H1 (cell line): ENCODE measurements around the gene CX3CL1. TPM values are rescaled to one million over a fixed set of nuclear protein-coding genes. Genes with fewer than 3 reads are reported as not detected.

Experiments used
- CTCF ChIA-PET: fragments of 300-600 bp; sonication (Branson Sonifier 250); formaldehyde crosslinking; loops from one replicate; lab custom pipeline; 2021; ENCODE audit not compliant: partially characterized antibody; lab: Charles Lee
- POLR2A ChIA-PET: fragments of 300-600 bp; sonication (Branson Sonifier 250); formaldehyde crosslinking; loops from one replicate; lab custom pipeline; 2021; ENCODE audit warnings: inconsistent platforms; ENCODE audit not compliant: partially characterized antibody; lab: Charles Lee
- DNase-seq, 2 experiments: peaks; one replicate each; pipeline versions ENCODE4 v3.0.0 to v3.0.0-alpha.2; 2010 to 2022; ENCODE audit warnings: low spot score in 2 of 2, low read depth in 1 of 2, mixed read lengths in 1 of 2
- FAIRE-seq: peaks from 2 replicates; lab custom pipeline; 2011; peaks lifted over from hg19 to GRCh38; lab: Jason Lieb, UNC
- H2AFZ ChIP-seq: 2 replicates; pipeline ENCODE4 v1.8.1; 2012; ENCODE audit warnings: low read length, inconsistent platforms
- H2AK5ac ChIP-seq: 2 replicates; pipeline ENCODE4 v1.6.1; 2013; ENCODE audit warnings: low read depth, low read length
- H2BK120ac ChIP-seq: replicated peaks from 2 replicates; pipeline ENCODE3; 2013; ENCODE audit warnings: low read depth, low read length, inconsistent platforms
- H2BK12ac ChIP-seq: 2 replicates; pipeline ENCODE4 v1.6.1; 2013; ENCODE audit warnings: low read depth, low read length
- H2BK15ac ChIP-seq: 2 replicates; pipeline ENCODE4 v1.6.1; 2013; ENCODE audit warnings: low read length
- H2BK20ac ChIP-seq: 2 replicates; pipeline ENCODE4 v1.6.1; 2013; ENCODE audit warnings: low read length
- H2BK5ac ChIP-seq: 2 replicates; pipeline ENCODE4 v1.6.1; 2013; ENCODE audit warnings: low read depth, low read length
- H3K14ac ChIP-seq: 2 replicates; pipeline ENCODE4 v1.6.1; 2013; ENCODE audit warnings: inconsistent platforms; ENCODE audit not compliant: insufficient read length
- H3K18ac ChIP-seq: 2 replicates; pipeline ENCODE4 v1.6.1; 2013; ENCODE audit warnings: low read length; ENCODE audit errors: extremely low read depth
- H3K23ac ChIP-seq: 2 replicates; pipeline ENCODE4 v1.6.1; 2013; ENCODE audit warnings: inconsistent platforms; ENCODE audit not compliant: insufficient read length
- H3K23me2 ChIP-seq: 2 replicates; pipeline ENCODE4 v1.6.1; 2013; ENCODE audit warnings: low read depth, low read length
- H3K27ac ChIP-seq: 2 replicates; pipeline ENCODE4 v1.6.1; 2011; ENCODE audit warnings: low read depth, low read length, inconsistent platforms
- H3K27me3 ChIP-seq, 4 experiments: replicated peaks in 1 of 4; 1 replicate in 1 of 4; 2 replicates in 3 of 4; pipeline versions ENCODE4 v1.6.1 to v1.8.1; 2011 to 2013; ENCODE audit warnings: low read length in 3 of 4, mild to moderate bottlenecking in 3 of 4, inconsistent platforms in 2 of 4, mixed read lengths in 2 of 4, moderate library complexity in 1 of 4; ENCODE audit not compliant: control insufficient read depth in 3 of 4, insufficient read depth in 3 of 4; ENCODE audit errors: extremely low read depth in 1 of 4
- H3K36me3 ChIP-seq, 4 experiments: 2 replicates each; pipeline versions ENCODE4 v1.6.1 to v1.8.1; 2011 to 2013; ENCODE audit warnings: mild to moderate bottlenecking in 4 of 4, low read length in 3 of 4, moderate library complexity in 2 of 4, control low read depth in 1 of 4, inconsistent platforms in 1 of 4; ENCODE audit not compliant: insufficient read depth in 4 of 4, control insufficient read depth in 2 of 4
- H3K4ac ChIP-seq: replicated peaks from 2 replicates; pipeline ENCODE3; 2013; ENCODE audit warnings: low read length, low read depth, mixed read lengths, inconsistent platforms; ENCODE audit not compliant: insufficient read length
- H3K4me1 ChIP-seq, 4 experiments: replicated peaks in 1 of 4; 1 replicate in 1 of 4; 2 replicates in 3 of 4; pipeline versions ENCODE4 v1.6.1 to v1.8.1; 2011 to 2013; ENCODE audit warnings: low read length in 3 of 4, inconsistent platforms in 2 of 4, mixed read lengths in 1 of 4; ENCODE audit not compliant: insufficient read depth in 4 of 4, control insufficient read depth in 3 of 4
- H3K4me2 ChIP-seq, 2 experiments: 2 replicates each; pipeline versions ENCODE4 v1.6.1 to v1.8.1; 2011 to 2013; ENCODE audit warnings: low read depth in 2 of 2, low read length in 2 of 2, control low read depth in 1 of 2, inconsistent platforms in 1 of 2, mild to moderate bottlenecking in 1 of 2; ENCODE audit not compliant: insufficient read depth in 1 of 2
- H3K4me3 ChIP-seq, 4 experiments: fragments of 200-600, 300-600 bp in 1 of 4; sonication (generic), shearing (Covaris generic), sonication (Bioruptor Twin) in 1 of 4; 2 replicates each; pipeline versions ENCODE4 v1.5.1 to v1.8.1; 2011 to 2016; ENCODE audit warnings: low read length in 4 of 4, low read depth in 3 of 4, control low read depth in 2 of 4, inconsistent platforms in 2 of 4, mild to moderate bottlenecking in 2 of 4, mixed read lengths in 1 of 4, moderate library complexity in 1 of 4; ENCODE audit not compliant: insufficient read depth in 2 of 4; ENCODE audit errors: extremely low read depth in 1 of 4
- H3K56ac ChIP-seq: replicated peaks from 2 replicates; pipeline ENCODE3; 2013; ENCODE audit warnings: low read depth, mild to moderate bottlenecking, mixed read lengths, low read length, inconsistent platforms; ENCODE audit not compliant: insufficient read length
- H3K79me1 ChIP-seq: 2 replicates; pipeline ENCODE4 v1.6.1; 2013; ENCODE audit warnings: low read depth, low read length, control low read depth
- H3K79me2 ChIP-seq, 2 experiments: 2 replicates each; pipeline versions ENCODE4 v1.6.1 to v1.8.1; 2012 to 2013; ENCODE audit warnings: low read length in 2 of 2, mild to moderate bottlenecking in 2 of 2, inconsistent platforms in 1 of 2; ENCODE audit not compliant: insufficient read depth in 2 of 2, control insufficient read depth in 1 of 2
- H3K9ac ChIP-seq, 4 experiments: replicated peaks in 1 of 4; 1 replicate in 1 of 4; 2 replicates in 3 of 4; pipeline versions ENCODE4 v1.6.1 to v1.8.1; 2011 to 2013; ENCODE audit warnings: low read depth in 3 of 4, low read length in 3 of 4, control low read depth in 2 of 4, mild to moderate bottlenecking in 2 of 4, moderate library complexity in 2 of 4, inconsistent platforms in 1 of 4; ENCODE audit errors: extremely low read depth in 1 of 4
- H3K9me3 ChIP-seq, 2 experiments: 2 replicates each; pipeline versions ENCODE4 v1.6.1 to v1.8.1; 2012 to 2013; ENCODE audit warnings: mild to moderate bottlenecking in 2 of 2, moderate library complexity in 2 of 2, control low read depth in 1 of 2, inconsistent platforms in 1 of 2, low read depth in 1 of 2, low read length in 1 of 2, mixed read lengths in 1 of 2; ENCODE audit not compliant: insufficient read depth in 2 of 2
- H4K20me1 ChIP-seq, 2 experiments: replicated peaks in 1 of 2; 2 replicates each; pipeline versions ENCODE3 to v1.8.1; 2011 to 2013; ENCODE audit warnings: inconsistent platforms in 2 of 2, low read length in 2 of 2, mild to moderate bottlenecking in 1 of 2; ENCODE audit not compliant: insufficient read depth in 2 of 2, control insufficient read depth in 1 of 2
- H4K5ac ChIP-seq: 2 replicates; pipeline ENCODE4 v1.6.1; 2013; ENCODE audit warnings: low read length, low read depth, mixed read lengths, inconsistent platforms; ENCODE audit not compliant: insufficient read length
- H4K8ac ChIP-seq: 2 replicates; pipeline ENCODE4 v1.8.0; 2013; ENCODE audit warnings: mild to moderate bottlenecking, moderate library complexity, low read length, inconsistent platforms; ENCODE audit not compliant: insufficient read depth; ENCODE audit errors: extremely low read depth
- H4K91ac ChIP-seq: replicated peaks from 2 replicates; pipeline ENCODE3; 2013; ENCODE audit warnings: low read length, mixed read lengths, inconsistent platforms; ENCODE audit not compliant: insufficient read length
- BRCA1 ChIP-seq: IDR thresholded peaks from 2 replicates; pipeline ENCODE4 v1.6.1; 2012; ENCODE audit warnings: low read depth, low read length, improper control_type of control experiment
- CTBP2 ChIP-seq: IDR thresholded peaks from 2 replicates; pipeline ENCODE4 v1.7.0; 2011; ENCODE audit warnings: borderline replicate concordance, mild to moderate bottlenecking, moderate library complexity, mixed read lengths, low read length; ENCODE audit not compliant: insufficient read depth, insufficient read length
- GTF2F1 ChIP-seq: IDR thresholded peaks from 2 replicates; pipeline ENCODE4 v1.6.1; 2012; ENCODE audit warnings: low read depth, low read length, improper control_type of control experiment, borderline replicate concordance
- JUN ChIP-seq: IDR thresholded peaks from 2 replicates; pipeline ENCODE4 v1.6.1; 2011; ENCODE audit warnings: low read depth, mild to moderate bottlenecking, improper control_type of control experiment, low read length
- KDM1A ChIP-seq: fragments of 200-600, 300-600 bp; sonication (generic); IDR thresholded peaks from 2 replicates; pipeline ENCODE4 v1.7.1; 2016; ENCODE audit warnings: mild to moderate bottlenecking, low read length, borderline replicate concordance
- KDM4A ChIP-seq: IDR thresholded peaks from one replicate; pipeline ENCODE4 v1.7.1; 2012; ENCODE audit warnings: low read depth, mild to moderate bottlenecking, moderate library complexity, low read length, inconsistent platforms; ENCODE audit not compliant: severe bottlenecking
- NRF1 ChIP-seq: IDR thresholded peaks from 2 replicates; pipeline ENCODE4 v1.6.1; 2011; ENCODE audit warnings: mild to moderate bottlenecking, low read depth, low read length, improper control_type of control experiment
- POLR2A ChIP-seq, 2 experiments: IDR thresholded peaks; 1 replicate in 1 of 2; 2 replicates in 1 of 2; pipeline ENCODE4 v1.6.1; 2011; ENCODE audit warnings: low read depth in 2 of 2, low read length in 2 of 2, mild to moderate bottlenecking in 2 of 2; ENCODE audit errors: control extremely low read depth in 1 of 2
- POU5F1 ChIP-seq: IDR thresholded peaks from 2 replicates; pipeline ENCODE4 v1.6.1; 2011; ENCODE audit warnings: low read depth, mild to moderate bottlenecking, low read length, moderate library complexity
- RBBP5 ChIP-seq: IDR thresholded peaks from 2 replicates; pipeline ENCODE4 v1.7.1; 2012; ENCODE audit warnings: low read depth, mild to moderate bottlenecking, inconsistent platforms, low read length, moderate library complexity, borderline replicate concordance
- RNF2 ChIP-seq: fragments of 200-900, 300-1000 bp; sonication (generic); IDR thresholded peaks from 2 replicates; pipeline ENCODE4 v1.7.1; 2016; ENCODE audit warnings: borderline replicate concordance, low read depth, mild to moderate bottlenecking, antibody characterized with exemption, low read length; ENCODE audit not compliant: poor library complexity, severe bottlenecking; ENCODE audit errors: missing control alignments
- WGBS, 2 experiments: shearing (Covaris generic) in 1 of 2; methylation state at CpG; one replicate each; pipeline versions ENCODE4 v1.1.6 to v1.1.7; 2013 to 2015; ENCODE audit warnings: low lambda C conversion rate in 2 of 2, mixed read lengths in 2 of 2, inconsistent platforms in 1 of 2, low coverage in 1 of 2, missing lambda C conversion rate in 1 of 2; ENCODE audit not compliant: insufficient replicate concordance in 2 of 2, insufficient coverage in 1 of 2, insufficient read length in 1 of 2; ENCODE audit errors: extremely low coverage in 1 of 2, missing lambda C conversion rate in 1 of 2; 5-methylcytosine and 5-hydroxymethylcytosine counted together
- polyA plus RNA-seq, 7 experiments: library from polyadenylated mRNA; depleted of rRNA in 3 of 7; stranded (reverse) in 5 of 7; unstranded in 2 of 7; fragments of >200 nt in 5 of 7; fragments of 200-250 nt in 2 of 7; gene quantifications; 1 replicate in 5 of 7; 2 replicates in 1 of 7; 4 replicates in 1 of 7; pipeline versions ENCODE4 v1.2.1 to v1.2.3, GENCODE V29; 2011 to 2013; ENCODE audit warnings: missing spikeins in 2 of 7, mixed read lengths in 2 of 7
- total RNA-seq: library from RNA; stranded (reverse); fragmentation: NEBNext Ultra II Directional; extraction: Animal tissue kit (Norgen Biotek cat#: 25700); gene quantifications from 2 replicates; pipeline ENCODE4 v1.2.1, GENCODE V29; 2021
- TF ChIP-seq, protein P1 (sequence below): IDR thresholded peaks from 2 replicates; pipeline ENCODE4 v1.6.1; 2011; ENCODE audit warnings: low read length, improper control_type of control experiment

The CX3CL1 gene
- total and polyA plus RNA-seq, 2 of the 8 experiments (the other 6 are each of a cell fraction or from before 2014, with no cell fraction given): 1.4 to 3.0 TPM

DNA sequence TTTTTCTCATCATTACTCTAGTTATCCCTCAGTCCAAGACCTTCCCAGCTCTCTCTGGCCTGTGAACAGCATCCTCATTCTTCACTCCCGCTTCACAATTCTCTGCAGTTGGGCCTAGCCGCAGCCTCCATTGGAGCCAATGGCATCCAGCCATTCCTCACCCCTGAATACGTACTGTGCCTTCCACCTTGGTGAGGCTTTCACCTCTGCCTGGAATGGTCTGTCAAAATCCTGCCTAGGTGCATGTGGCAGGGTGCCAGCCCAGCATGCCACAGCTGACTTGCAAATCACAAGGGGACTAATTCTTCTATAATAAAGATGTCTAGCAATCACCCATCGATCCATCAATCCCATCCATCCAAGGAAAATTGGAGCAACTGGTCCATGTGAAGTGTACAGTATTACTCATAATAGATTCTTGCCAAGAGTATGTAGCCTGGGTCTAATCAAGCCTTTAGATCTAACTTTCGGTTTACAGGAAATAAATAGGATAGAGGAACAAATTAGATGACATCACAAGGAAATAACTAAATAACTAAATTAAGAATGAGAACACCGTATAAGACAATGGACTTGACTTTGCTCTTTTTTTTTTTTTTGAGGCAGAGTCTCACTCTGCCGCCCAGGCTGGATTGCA lies 5.1 kb upstream of the CX3CL1 start:
- no peak overlapping the region for H3K14ac ChIP-seq
- no peak overlapping the region for H3K27ac ChIP-seq
- ChIA-PET CTCF (interaction anchor here (1.0 to 2.7 kb wide), 2 partner anchors 50 to 52 kb away, joined by 3 to 12 read pairs; no protein-coding TSS in a partner anchor), POLR2A (no interaction called here)
- no peaks in the 10 kb centered on the region for H3K36me3 ChIP-seq
- H3K4ac ChIP-seq: no peak overlapping the region
- peaks cover 0 to 5% (median 4%) of the 10 kb centered on the region in 4 experiments; a peak in 5 of 7 replicates for H3K4me1 ChIP-seq
- no peak overlapping the region for H3K23ac ChIP-seq
- H3K9me3 ChIP-seq: no peaks in the 10 kb centered on the region
- no peak overlapping the region for H2BK15ac ChIP-seq
- H3K56ac ChIP-seq: no peak overlapping the region
- H3K18ac ChIP-seq: no peak overlapping the region
- H2BK12ac ChIP-seq: no peak overlapping the region
- no peak overlapping the region for H3K4me2 ChIP-seq
- DNase-seq: no peak
- H2BK5ac ChIP-seq: no peak overlapping the region
- no peak overlapping the region for H2AK5ac ChIP-seq
- peaks cover 0 to 2% (median 0%) of the 10 kb centered on the region in 4 experiments; a peak in 1 of 7 replicates for H3K27me3 ChIP-seq
- no peak overlapping the region for H2AFZ ChIP-seq
- no peaks in the 10 kb centered on the region for H4K20me1 ChIP-seq
- no peak overlapping the region for H3K9ac ChIP-seq
- WGBS, 2 experiments: 84% methylated on average over 7 of the region's 7 CpGs; no CpG with 5 or more reads in 1 of the 2 experiments
- H3K79me1 ChIP-seq: no peaks in the 10 kb centered on the region
- H2BK20ac ChIP-seq: no peak overlapping the region
- H4K91ac ChIP-seq: no peak overlapping the region
- H2BK120ac ChIP-seq: no peak overlapping the region
- no peaks in the 10 kb centered on the region for H3K23me2 ChIP-seq
- H4K5ac ChIP-seq: no peak overlapping the region
- no peak overlapping the region for H3K4me3 ChIP-seq
- no peak for FAIRE-seq
- H4K8ac ChIP-seq: no peak overlapping the region
- H3K79me2 ChIP-seq: no peaks in the 10 kb centered on the region
- TF ChIP-seq NRF1: no peak
- no peak for TF ChIP-seq CTBP2
- no peak for TF ChIP-seq RNF2
- no peak for TF ChIP-seq POU5F1
- TF ChIP-seq, protein P1, sequence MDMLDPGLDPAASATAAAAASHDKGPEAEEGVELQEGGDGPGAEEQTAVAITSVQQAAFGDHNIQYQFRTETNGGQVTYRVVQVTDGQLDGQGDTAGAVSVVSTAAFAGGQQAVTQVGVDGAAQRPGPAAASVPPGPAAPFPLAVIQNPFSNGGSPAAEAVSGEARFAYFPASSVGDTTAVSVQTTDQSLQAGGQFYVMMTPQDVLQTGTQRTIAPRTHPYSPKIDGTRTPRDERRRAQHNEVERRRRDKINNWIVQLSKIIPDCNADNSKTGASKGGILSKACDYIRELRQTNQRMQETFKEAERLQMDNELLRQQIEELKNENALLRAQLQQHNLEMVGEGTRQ: no peak
- no peak for TF ChIP-seq BRCA1
- TF ChIP-seq KDM4A: no peak
- no peak for TF ChIP-seq RBBP5
- no peak for TF ChIP-seq GTF2F1
- no peak for TF ChIP-seq KDM1A
- no peak for TF ChIP-seq POLR2A (IDR thresholded peaks at IDR 0.05; ENCODE audit: control extremely low read depth in 1 of 2, low read depth in 2 of 2, low read length in 2 of 2)
- TF ChIP-seq JUN: no peak
